Caco-2 (cell line): ENCODE data around the gene NRXN2. TPM values are rescaled to one million over a fixed set of nuclear protein-coding genes. Genes with fewer than 3 reads are reported as not detected.

Source experiments
- BruUV-seq: library from RNA; stranded (reverse); fragments of 400-500 nt; replicated peaks from 2 replicates; lab custom pipeline; 2021; lab: Mats Ljungman, UMichigan
- CTCF ChIA-PET: fragments of 300-600 bp; sonication (Branson Sonifier 250); formaldehyde crosslinking; loops from one replicate; lab custom pipeline; 2022; ENCODE audit warnings: antibody characterized with exemption; lab: Charles Lee
- POLR2A ChIA-PET: fragments of 300-600 bp; sonication (Branson Sonifier 250); formaldehyde crosslinking; loops from one replicate; lab custom pipeline; 2022; ENCODE audit warnings: antibody characterized with exemption; lab: Charles Lee
- DNase-seq, 2 experiments: peaks; one replicate each; pipeline versions ENCODE4 v3.0.0 to v3.0.0-alpha.2; 2020 to 2022
- H3K27me3 ChIP-seq: replicated peaks from 2 replicates; pipeline ENCODE4 v1.6.0; 2011; ENCODE audit warnings: low read length; ENCODE audit not compliant: control insufficient read depth, insufficient read depth
- H3K36me3 ChIP-seq: 2 replicates; pipeline ENCODE4 v1.5.1; 2011; ENCODE audit warnings: low read length; ENCODE audit not compliant: control insufficient read depth, insufficient read depth
- H3K4me1 ChIP-seq: fragments of 250-450 bp; sonication (Bioruptor Pico); 2 replicates; pipeline ENCODE4 v1.5.1; 2020; ENCODE audit warnings: mild to moderate bottlenecking
- H3K4me3 ChIP-seq: 2 replicates; pipeline ENCODE4 v1.5.1; 2011; ENCODE audit warnings: low read depth, mild to moderate bottlenecking, control low read depth, low read length
- H3K9me3 ChIP-seq: fragments of 250-450 bp; sonication (Bioruptor Pico); 2 replicates; pipeline ENCODE4 v1.5.1; 2020; ENCODE audit warnings: mild to moderate bottlenecking, moderate library complexity
- H3K27ac Mint-ChIP-seq: one replicate; pipeline ENCODE4 v1.8.0; 2022; ENCODE audit warnings: mixed read lengths; ENCODE audit not compliant: unreplicated experiment
- H3K27me3 Mint-ChIP-seq: one replicate; pipeline ENCODE4 v1.8.0; 2022; ENCODE audit warnings: mixed read lengths; ENCODE audit not compliant: insufficient read depth, unreplicated experiment
- H3K36me3 Mint-ChIP-seq: one replicate; pipeline ENCODE4 v1.8.0; 2022; ENCODE audit warnings: mild to moderate bottlenecking, mixed read lengths; ENCODE audit not compliant: insufficient read depth, unreplicated experiment
- H3K4me1 Mint-ChIP-seq: one replicate; pipeline ENCODE4 v1.8.0; 2022; ENCODE audit warnings: low read depth, mixed read lengths; ENCODE audit not compliant: unreplicated experiment
- H3K4me3 Mint-ChIP-seq: one replicate; pipeline ENCODE4 v1.8.0; 2022; ENCODE audit warnings: mild to moderate bottlenecking, moderate library complexity, mixed read lengths; ENCODE audit not compliant: unreplicated experiment
- H3K9me3 Mint-ChIP-seq: one replicate; pipeline ENCODE4 v1.8.0; 2022; ENCODE audit warnings: mixed read lengths; ENCODE audit not compliant: unreplicated experiment
- intact Hi-C: fragments of 100-400 bp; cut with micrococcal nuclease; formaldehyde crosslinking; loops from one replicate; pipeline ENCODE4 v1.10.0; 2022; ENCODE audit not compliant: unreplicated experiment
- total RNA-seq: library from RNA; stranded (reverse); gene quantifications from 2 replicates; pipeline ENCODE4 v1.2.3, GENCODE V29; 2022
- TF ChIP-seq, protein P1 (sequence below), 2 experiments: fragments of 200-600 bp in 1 of 2; IDR thresholded peaks; 1 replicate in 1 of 2; 2 replicates in 1 of 2; pipeline versions ENCODE4 v1.5.1 to v1.8.0; 2011 to 2022; ENCODE audit warnings: antibody characterized with exemption in 1 of 2, control low read depth in 1 of 2, inconsistent platforms in 1 of 2, low read depth in 1 of 2, low read length in 1 of 2, mild to moderate bottlenecking in 1 of 2, moderate library complexity in 1 of 2; ENCODE audit not compliant: insufficient read depth in 1 of 2, severe bottlenecking in 1 of 2, unreplicated experiment in 1 of 2

Gene NRXN2
- total RNA-seq, 1 experiment from 2014 or later: 7.6 TPM

DNA sequence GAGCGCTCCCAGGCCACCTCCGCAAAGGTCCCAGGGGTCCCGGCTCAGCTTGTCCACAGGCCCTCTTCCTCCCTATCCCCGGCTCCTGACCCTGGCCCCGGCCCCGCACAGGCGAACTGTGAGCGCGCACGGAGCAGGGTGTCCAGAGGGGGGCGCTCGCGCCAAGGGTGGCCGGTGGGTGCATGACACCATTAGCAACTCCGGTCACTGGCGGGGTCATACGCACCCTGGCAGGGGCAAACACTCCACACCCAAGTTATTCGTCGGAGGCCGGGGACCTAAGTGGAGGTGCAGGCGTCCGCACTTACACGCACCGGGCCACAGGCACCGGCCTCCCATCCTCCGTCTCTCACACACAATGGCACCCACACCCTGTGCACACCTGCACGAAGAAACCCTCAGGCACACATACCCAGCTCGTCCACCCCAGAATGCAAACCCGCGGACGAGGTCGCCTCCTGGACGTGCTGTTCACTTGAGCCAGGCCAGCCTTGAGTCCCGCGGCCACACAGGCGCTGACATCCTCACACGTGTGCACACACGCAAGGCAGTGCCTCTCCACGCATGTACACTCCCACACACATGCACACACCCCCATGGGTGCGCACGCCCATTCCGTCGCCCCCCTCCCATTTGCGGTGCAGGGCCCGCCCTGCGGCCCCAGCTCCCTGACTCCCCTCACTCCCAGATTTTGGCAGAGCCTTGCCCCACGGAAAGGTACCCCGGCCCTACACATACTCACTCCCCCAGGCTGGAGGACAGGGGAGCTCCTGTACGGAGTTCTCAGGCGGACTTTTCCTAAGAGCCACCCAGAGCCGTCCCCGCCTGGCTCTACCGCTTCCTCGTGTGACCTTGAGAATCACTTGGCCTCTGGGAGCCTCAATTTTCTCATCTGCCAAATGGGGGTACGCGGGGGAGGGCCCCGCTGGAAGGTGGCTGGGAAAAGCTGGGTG is 20.9 kb upstream of the NRXN2 start, which contains the start of gene RASGRP2:
RASGRP2 (minus strand) TSS at position 552 of the 953 bp plus-strand sequence. CDS start 1,276 bp downstream, outside the sequence.
- DNase-seq: peak; percentile 78 to 87
- Histone ChIP-seq H3K4me1 (peaks cover 38% of the 10 kb centered on the region), H3K4me3 (peak within 1 kb of the TSS; percentile 59), H3K27me3 (no peaks in the 10 kb centered on the region), H3K36me3 (no peaks in the 10 kb centered on the region), H3K9me3 (no peaks in the 10 kb centered on the region)
- ChIA-PET CTCF (interaction anchor here (0.6 to 2.4 kb wide), 12 partner anchors 28 to 426 kb away, joined by 3 to 11 read pairs (median 4); partner anchors contain the start of genes MEN1 and PRDX5), POLR2A (interaction anchor here (0.6 to 1.6 kb wide), 2 partner anchors 33 to 35 kb away, joined by 3 to 10 read pairs; partner anchors contain the start of gene SF1)
- no peaks in the 10 kb centered on the region for H3K9me3 Mint-ChIP-seq
- H3K4me3 Mint-ChIP-seq: peak within 1 kb of the TSS; percentile 69
- TF ChIP-seq, protein P1, sequence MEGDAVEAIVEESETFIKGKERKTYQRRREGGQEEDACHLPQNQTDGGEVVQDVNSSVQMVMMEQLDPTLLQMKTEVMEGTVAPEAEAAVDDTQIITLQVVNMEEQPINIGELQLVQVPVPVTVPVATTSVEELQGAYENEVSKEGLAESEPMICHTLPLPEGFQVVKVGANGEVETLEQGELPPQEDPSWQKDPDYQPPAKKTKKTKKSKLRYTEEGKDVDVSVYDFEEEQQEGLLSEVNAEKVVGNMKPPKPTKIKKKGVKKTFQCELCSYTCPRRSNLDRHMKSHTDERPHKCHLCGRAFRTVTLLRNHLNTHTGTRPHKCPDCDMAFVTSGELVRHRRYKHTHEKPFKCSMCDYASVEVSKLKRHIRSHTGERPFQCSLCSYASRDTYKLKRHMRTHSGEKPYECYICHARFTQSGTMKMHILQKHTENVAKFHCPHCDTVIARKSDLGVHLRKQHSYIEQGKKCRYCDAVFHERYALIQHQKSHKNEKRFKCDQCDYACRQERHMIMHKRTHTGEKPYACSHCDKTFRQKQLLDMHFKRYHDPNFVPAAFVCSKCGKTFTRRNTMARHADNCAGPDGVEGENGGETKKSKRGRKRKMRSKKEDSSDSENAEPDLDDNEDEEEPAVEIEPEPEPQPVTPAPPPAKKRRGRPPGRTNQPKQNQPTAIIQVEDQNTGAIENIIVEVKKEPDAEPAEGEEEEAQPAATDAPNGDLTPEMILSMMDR (IDR thresholded peaks at IDR 0.05; ENCODE audit: insufficient read depth in 1 of 2, low read depth in 1 of 2, low read length in 1 of 2, severe bottlenecking in 1 of 2, unreplicated experiment in 1 of 2): peak; percentile 62 to 73
- peaks cover 9% of the 10 kb centered on the region for H3K4me1 Mint-ChIP-seq
- BruUV-seq: no TSS peak
- peaks cover 6% of the 10 kb centered on the region for H3K27me3 Mint-ChIP-seq
- peaks cover 11% of the 10 kb centered on the region for H3K36me3 Mint-ChIP-seq
- H3K27ac Mint-ChIP-seq: no peak within 1 kb of the TSS
- intact Hi-C loops: loop anchor here (1.0 kb wide), 1 partner anchor 56 kb away; no protein-coding TSS in a partner anchor

DNA sequence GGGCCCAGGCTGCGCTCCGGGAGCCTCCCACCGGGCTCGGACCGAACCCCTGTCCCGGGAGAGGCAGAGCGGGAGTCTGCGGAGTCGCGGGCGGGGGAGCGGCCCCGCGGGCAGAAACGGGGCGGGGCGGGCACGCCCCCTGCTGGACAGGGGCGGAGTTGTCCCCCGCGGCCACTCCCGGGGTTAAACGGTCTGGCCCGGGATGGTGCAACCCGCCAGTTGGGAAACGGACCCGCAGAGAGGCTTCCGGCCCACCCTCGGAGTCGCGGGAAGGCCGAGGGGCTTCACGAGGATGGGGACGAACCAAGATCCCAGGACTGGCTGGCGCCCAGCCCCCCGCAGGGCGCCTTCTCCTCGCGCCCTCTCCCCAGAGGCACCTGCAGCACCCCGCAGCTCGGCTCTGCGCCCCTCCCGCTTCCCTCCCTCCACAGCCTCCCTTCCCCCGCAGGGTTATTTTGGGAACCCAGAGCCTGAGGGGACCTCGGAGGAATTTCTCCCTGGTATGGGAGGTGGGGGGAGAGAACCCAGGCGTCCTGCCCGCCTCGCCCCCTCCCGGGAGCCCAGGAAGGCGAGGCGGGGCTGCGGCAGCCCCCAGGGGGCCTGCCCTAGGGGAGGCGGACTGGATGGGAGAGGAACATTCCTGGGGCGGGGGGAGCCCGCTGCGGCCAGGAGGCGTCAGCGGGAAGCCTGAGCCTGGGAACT is 20.0 kb upstream of the NRXN2 start:
- no TSS peak for BruUV-seq
- Mint-ChIP-seq H3K4me3 (peak overlapping the region; percentile 69), H3K9me3 (no peaks in the 10 kb centered on the region), H3K36me3 (peaks cover 9% of the 10 kb centered on the region), H3K27ac (no peak overlapping the region), H3K27me3 (peaks cover 6% of the 10 kb centered on the region), H3K4me1 (peaks cover 9% of the 10 kb centered on the region)
- POLR2A ChIA-PET: interaction anchor here (0.6 to 1.6 kb wide), 2 partner anchors 34 to 36 kb away, joined by 3 to 10 read pairs; partner anchors contain the start of gene SF1
- no peaks in the 10 kb centered on the region for H3K36me3 ChIP-seq
- TF ChIP-seq, protein P1 (IDR thresholded peaks at IDR 0.05; ENCODE audit: insufficient read depth in 1 of 2, low read depth in 1 of 2, low read length in 1 of 2, severe bottlenecking in 1 of 2, unreplicated experiment in 1 of 2): peak; percentile 87 to 95
- CTCF ChIA-PET: interaction anchor here (0.6 to 2.4 kb wide), 12 partner anchors 27 to 442 kb away, joined by 3 to 11 read pairs (median 4); partner anchors contain the start of genes MEN1, PRDX5 and SF1
- peaks cover 38% of the 10 kb centered on the region for H3K4me1 ChIP-seq
- DNase-seq: peak; percentile 68 to 91
- intact Hi-C loops: loop anchor here (1.0 kb wide), 1 partner anchor 55 kb away; no protein-coding TSS in a partner anchor
- H3K4me3 ChIP-seq: peak overlapping the region; percentile 59
- no peaks in the 10 kb centered on the region for H3K9me3 ChIP-seq
- no peaks in the 10 kb centered on the region for H3K27me3 ChIP-seq
